Testis (tissue), 3 donors: ENCODE results near the gene PLEKHG4B. TPM values are rescaled to one million over a fixed set of nuclear protein-coding genes. Genes with fewer than 3 reads are reported as not detected.

Experiments used
- DNase-seq: peaks from one replicate; pipeline ENCODE4 v3.0.0-alpha.2; 2019
- H3K27ac ChIP-seq, 2 donors: fragments of 200-600 bp; sonication (generic); one replicate each; pipeline ENCODE4 v1.5.1; 2019
- H3K27me3 ChIP-seq: fragments of 200-600 bp; sonication (generic); one replicate; pipeline ENCODE4 v1.5.1; 2019
- H3K36me3 ChIP-seq: fragments of 200-600 bp; sonication (generic); one replicate; pipeline ENCODE4 v1.5.1; 2017; ENCODE audit warnings: low read depth; ENCODE audit errors: missing control alignments
- H3K4me1 ChIP-seq: fragments of 200-600 bp; sonication (generic); one replicate; pipeline ENCODE4 v1.5.1; 2019
- H3K4me3 ChIP-seq, 2 donors: fragments of 200-600 bp; sonication (generic); one replicate each; pipeline ENCODE4 v1.5.1; 2017 to 2019
- H3K9me3 ChIP-seq: fragments of 200-600 bp; sonication (generic); one replicate; pipeline ENCODE4 v1.5.1; 2017
- POLR2A ChIP-seq: fragments of 450-650 bp; IDR thresholded peaks from one replicate; pipeline ENCODE4 v1.6.1; 2017; ENCODE audit warnings: antibody characterized with exemption, mild to moderate bottlenecking, moderate library complexity
- WGBS, 2 donors: methylation state at CpG; one replicate each; pipeline ENCODE4 v1.1.5; 2018; 5-methylcytosine and 5-hydroxymethylcytosine counted together
- intact Hi-C: fragments of 100-400 bp; cut with DNase I; formaldehyde crosslinking; loops from one replicate; pipeline ENCODE4 v1.15.1; 2023; ENCODE audit warnings: low total_unique reads
- polyA plus RNA-seq: library from polyadenylated mRNA; stranded (reverse); fragments of 350-450 nt; fragmentation: Illumina TruSeq; extraction: RNeasy Lipid Tissue Mini Kit (QIAGEN cat#74804); gene quantifications from one replicate; pipeline ENCODE4 v1.2.3, GENCODE V29; 2014; ENCODE audit warnings: low read depth, low replicate concordance; ENCODE audit not compliant: insufficient read depth
- total RNA-seq, 2 donors: library from RNA; depleted of rRNA; stranded (reverse); fragments of >200 nt; gene quantifications; one replicate each; pipeline ENCODE4 v1.2.3, GENCODE V29; 2016
- TF ChIP-seq, protein P1 (sequence below), 3 experiments: fragments of 450-650 bp in 2 of 3; fragments of 200-600 bp in 1 of 3; sonication (generic) in 1 of 3; IDR thresholded peaks; one replicate each; pipeline ENCODE4 v1.5.1; 2016 to 2019; ENCODE audit warnings: antibody characterized with exemption in 3 of 3, mild to moderate bottlenecking in 2 of 3, moderate library complexity in 1 of 3

PLEKHG4B gene
- total and polyA plus RNA-seq, 3 donors from 2014 or later: 3.2 to 6.9 (median 6.0) TPM

DNA sequence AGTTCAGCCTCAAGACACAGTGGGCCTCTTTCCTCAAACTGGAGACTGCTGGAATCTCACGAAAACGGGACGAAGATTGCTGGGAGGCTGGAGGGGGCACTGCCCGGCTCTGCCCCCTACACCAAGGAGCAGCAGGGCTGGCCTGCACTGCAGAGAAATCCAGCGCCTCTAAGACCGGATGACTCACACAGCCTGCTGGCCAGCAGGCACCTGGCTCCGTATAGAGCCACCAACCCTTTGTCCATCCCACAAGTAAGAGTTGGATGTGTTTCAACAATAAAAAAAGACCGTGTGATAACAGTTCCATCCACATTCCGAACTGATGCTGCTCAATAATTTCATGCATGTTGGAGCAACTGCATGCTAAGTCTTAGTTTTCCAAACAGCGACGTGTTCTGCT is 114.4 kb downstream of the PLEKHG4B start:
- 65 to 70% methylated on average over 10 to 11 of the region's 11 CpGs for WGBS, 2 donors
- TF ChIP-seq POLR2A: no peak
- TF ChIP-seq, protein P1, sequence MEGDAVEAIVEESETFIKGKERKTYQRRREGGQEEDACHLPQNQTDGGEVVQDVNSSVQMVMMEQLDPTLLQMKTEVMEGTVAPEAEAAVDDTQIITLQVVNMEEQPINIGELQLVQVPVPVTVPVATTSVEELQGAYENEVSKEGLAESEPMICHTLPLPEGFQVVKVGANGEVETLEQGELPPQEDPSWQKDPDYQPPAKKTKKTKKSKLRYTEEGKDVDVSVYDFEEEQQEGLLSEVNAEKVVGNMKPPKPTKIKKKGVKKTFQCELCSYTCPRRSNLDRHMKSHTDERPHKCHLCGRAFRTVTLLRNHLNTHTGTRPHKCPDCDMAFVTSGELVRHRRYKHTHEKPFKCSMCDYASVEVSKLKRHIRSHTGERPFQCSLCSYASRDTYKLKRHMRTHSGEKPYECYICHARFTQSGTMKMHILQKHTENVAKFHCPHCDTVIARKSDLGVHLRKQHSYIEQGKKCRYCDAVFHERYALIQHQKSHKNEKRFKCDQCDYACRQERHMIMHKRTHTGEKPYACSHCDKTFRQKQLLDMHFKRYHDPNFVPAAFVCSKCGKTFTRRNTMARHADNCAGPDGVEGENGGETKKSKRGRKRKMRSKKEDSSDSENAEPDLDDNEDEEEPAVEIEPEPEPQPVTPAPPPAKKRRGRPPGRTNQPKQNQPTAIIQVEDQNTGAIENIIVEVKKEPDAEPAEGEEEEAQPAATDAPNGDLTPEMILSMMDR (IDR thresholded peaks at IDR 0.05): no peak
- H3K27ac ChIP-seq: no peak overlapping the region

GRCh38 chr5:206927-207536 is 115.1 kb downstream of the PLEKHG4B start:
- no peak for TF ChIP-seq POLR2A
- TF ChIP-seq, protein P1 (IDR thresholded peaks at IDR 0.05): no peak
- DNase-seq: no peak
- Histone ChIP-seq H3K27ac (no peak overlapping the region), H3K36me3 (no peaks in the 10 kb centered on the region), H3K27me3 (no peaks in the 10 kb centered on the region), H3K9me3 (no peaks in the 10 kb centered on the region), H3K4me3 (no peak overlapping the region), H3K4me1 (peaks cover 11% of the 10 kb centered on the region)
- 54 to 63% methylated on average over 8 of the region's 8 CpGs for WGBS, 2 donors
- intact Hi-C loops: no loop called here

More for the DNA sequence above, 114.4 kb downstream of the PLEKHG4B start:
- intact Hi-C loops: no loop called here
- DNase-seq: no peak
- Histone ChIP-seq H3K36me3 (no peaks in the 10 kb centered on the region), H3K4me3 (no peak overlapping the region), H3K4me1 (peaks cover 11% of the 10 kb centered on the region), H3K9me3 (no peaks in the 10 kb centered on the region), H3K27me3 (no peaks in the 10 kb centered on the region)

DNA sequence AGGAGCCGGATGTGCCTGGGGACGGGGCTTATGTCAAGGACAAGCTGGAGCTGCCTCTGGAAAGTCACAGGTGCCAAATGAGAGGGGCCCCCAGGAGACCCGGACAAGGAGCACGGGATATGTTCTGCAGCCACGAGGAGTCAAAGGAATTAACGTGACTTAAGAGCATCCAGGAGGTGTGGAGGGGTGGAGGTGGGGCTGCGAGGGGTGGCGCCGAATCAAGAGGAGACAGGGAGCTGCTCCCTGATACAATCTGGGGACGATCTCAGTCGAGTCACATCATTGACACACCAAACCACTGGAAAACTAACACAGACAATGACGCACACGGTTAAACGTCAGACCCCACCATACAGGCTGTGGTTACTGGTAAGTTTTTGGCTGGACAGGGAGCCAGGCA is 115.6 kb downstream of the PLEKHG4B start:
- DNase-seq: no peak
- H3K36me3 ChIP-seq: no peaks in the 10 kb centered on the region
- H3K9me3 ChIP-seq: no peaks in the 10 kb centered on the region
- TF ChIP-seq, protein P1 (IDR thresholded peaks at IDR 0.05): no peak
- TF ChIP-seq POLR2A: no peak
- intact Hi-C loops: no loop called here
- no peaks in the 10 kb centered on the region for H3K27me3 ChIP-seq
- H3K4me1 ChIP-seq: peaks cover 11% of the 10 kb centered on the region
- 56 to 80% methylated on average over 14 of the region's 14 CpGs for WGBS, 2 donors
- no peak overlapping the region for H3K27ac ChIP-seq
- no peak overlapping the region for H3K4me3 ChIP-seq

GRCh38 chr5:208449-209114 is 116.6 kb downstream of the PLEKHG4B start:
- 66 to 79% methylated on average over 14 to 15 of the region's 15 CpGs for WGBS, 2 donors
- no peaks in the 10 kb centered on the region for H3K36me3 ChIP-seq

More at GRCh38 chr5:208449-209114, 116.6 kb downstream of the PLEKHG4B start:
- no peak for DNase-seq
- no peaks in the 10 kb centered on the region for H3K9me3 ChIP-seq
- no peaks in the 10 kb centered on the region for H3K27me3 ChIP-seq
- peaks cover 11% of the 10 kb centered on the region for H3K4me1 ChIP-seq
- intact Hi-C loops: no loop called here
- no peak for TF ChIP-seq POLR2A
- TF ChIP-seq, protein P1 (IDR thresholded peaks at IDR 0.05): no peak
- H3K4me3 ChIP-seq: no peak overlapping the region
- no peak overlapping the region for H3K27ac ChIP-seq
